Astrocyte (in vitro differentiated cells and primary cell): ENCODE data around the gene KIFC1. TPM values are rescaled to one million over a fixed set of nuclear protein-coding genes. Genes with fewer than 3 reads are reported as not detected.
"Not testable (repeated sequence)": the region's sequence is repeated elsewhere in the genome, so short reads cannot be mapped to it uniquely, and the experiment has no call there.

Experiments used
- DNase-seq: peaks from one replicate; pipeline ENCODE4 v3.0.0-alpha.2; 2010; ENCODE audit warnings: low read depth
- FAIRE-seq: peaks from 2 replicates; lab custom pipeline; 2011; peaks lifted over from hg19 to GRCh38; lab: Jason Lieb, UNC
- H2AFZ ChIP-seq: 2 replicates; pipeline ENCODE4 v1.6.0; 2012; ENCODE audit warnings: low read depth, low read length, inconsistent platforms
- H3K27ac ChIP-seq: 2 replicates; pipeline ENCODE4 v1.5.1; 2011; ENCODE audit warnings: low read depth, low read length, inconsistent platforms
- H3K27me3 ChIP-seq: 2 replicates; pipeline ENCODE4 v1.6.0; 2011; ENCODE audit warnings: low read length, inconsistent platforms; ENCODE audit not compliant: insufficient read depth
- H3K36me3 ChIP-seq: 2 replicates; pipeline ENCODE4 v1.5.1; 2011; ENCODE audit warnings: low read length, inconsistent platforms; ENCODE audit not compliant: insufficient read depth
- H3K4me1 ChIP-seq: 2 replicates; pipeline ENCODE4 v1.5.1; 2011; ENCODE audit warnings: low read length, inconsistent platforms; ENCODE audit not compliant: insufficient read depth
- H3K4me2 ChIP-seq: 2 replicates; pipeline ENCODE4 v1.6.0; 2012; ENCODE audit warnings: low read length, inconsistent platforms
- H3K4me3 ChIP-seq: 2 replicates; pipeline ENCODE4 v1.5.1; 2011; ENCODE audit warnings: low read depth, mild to moderate bottlenecking, low read length, inconsistent platforms; ENCODE audit not compliant: insufficient read depth
- H3K79me2 ChIP-seq: 2 replicates; pipeline ENCODE4 v1.6.0; 2012; ENCODE audit warnings: mild to moderate bottlenecking, low read length, inconsistent platforms; ENCODE audit not compliant: insufficient read depth
- H3K9ac ChIP-seq: 2 replicates; pipeline ENCODE4 v1.6.0; 2012; ENCODE audit warnings: mild to moderate bottlenecking, low read length, inconsistent platforms
- H3K9me3 ChIP-seq: 2 replicates; pipeline ENCODE4 v1.5.1; 2012; ENCODE audit warnings: low read depth, mild to moderate bottlenecking, low read length, inconsistent platforms; ENCODE audit not compliant: insufficient read depth
- H4K20me1 ChIP-seq: 2 replicates; pipeline ENCODE4 v1.6.0; 2012; ENCODE audit warnings: low read length, inconsistent platforms; ENCODE audit not compliant: insufficient read depth
- H3K27ac Mint-ChIP-seq: one replicate; pipeline ENCODE4 v1.8.0; 2021; ENCODE audit warnings: mild to moderate bottlenecking, mixed read lengths; ENCODE audit not compliant: unreplicated experiment
- H3K27me3 Mint-ChIP-seq: one replicate; pipeline ENCODE4 v1.8.0; 2021; ENCODE audit warnings: low read depth, mixed read lengths; ENCODE audit not compliant: unreplicated experiment
- H3K36me3 Mint-ChIP-seq: one replicate; pipeline ENCODE4 v1.8.0; 2021; ENCODE audit warnings: low read depth, mixed read lengths; ENCODE audit not compliant: unreplicated experiment
- H3K4me1 Mint-ChIP-seq: one replicate; pipeline ENCODE4 v1.8.0; 2021; ENCODE audit warnings: low read depth, mixed read lengths; ENCODE audit not compliant: unreplicated experiment
- H3K4me3 Mint-ChIP-seq: one replicate; pipeline ENCODE4 v1.8.0; 2021; ENCODE audit warnings: mild to moderate bottlenecking, moderate library complexity, mixed read lengths; ENCODE audit not compliant: unreplicated experiment
- H3K9me3 Mint-ChIP-seq: one replicate; pipeline ENCODE4 v1.8.0; 2021; ENCODE audit warnings: mild to moderate bottlenecking, mixed read lengths; ENCODE audit not compliant: unreplicated experiment
- EZH2 ChIP-seq: IDR thresholded peaks from 2 replicates; pipeline ENCODE4 v1.6.1; 2012; ENCODE audit warnings: mild to moderate bottlenecking, low read length, inconsistent platforms; ENCODE audit not compliant: insufficient read depth
- total RNA-seq: library from RNA; stranded (reverse); gene quantifications from 2 replicates; pipeline ENCODE4 v1.2.1, GENCODE V29; 2021
- TF ChIP-seq, protein P1 (sequence below): IDR thresholded peaks from 2 replicates; pipeline ENCODE4 v1.5.1; 2011; ENCODE audit warnings: low read depth, mild to moderate bottlenecking, inconsistent platforms, low read length, moderate library complexity; ENCODE audit not compliant: insufficient read depth

KIFC1 gene
- total RNA-seq, 1 donor from 2014 or later = 4.2 TPM

- Histone ChIP-seq H4K20me1 (peaks cover 6% of the 10 kb centered on the region), H3K9me3 (no peaks in the 10 kb centered on the region), H3K79me2 (peaks cover 70% of the 10 kb centered on the region), H2AFZ (no peak overlapping the region), H3K36me3 (peaks cover 9% of the 10 kb centered on the region), H3K4me1 (peaks cover 12% of the 10 kb centered on the region), H3K27ac (no peak overlapping the region), H3K9ac (no peak overlapping the region), H3K27me3 (no peaks in the 10 kb centered on the region), H3K4me3 (no peak overlapping the region), H3K4me2 (no peak overlapping the region)
- Mint-ChIP-seq H3K27ac (no peak overlapping the region), H3K4me1 (peaks cover 3% of the 10 kb centered on the region), H3K9me3 (no peaks in the 10 kb centered on the region), H3K27me3 (no peaks in the 10 kb centered on the region), H3K4me3 (no peak overlapping the region), H3K36me3 (no peaks in the 10 kb centered on the region)
- TF ChIP-seq, protein P1, sequence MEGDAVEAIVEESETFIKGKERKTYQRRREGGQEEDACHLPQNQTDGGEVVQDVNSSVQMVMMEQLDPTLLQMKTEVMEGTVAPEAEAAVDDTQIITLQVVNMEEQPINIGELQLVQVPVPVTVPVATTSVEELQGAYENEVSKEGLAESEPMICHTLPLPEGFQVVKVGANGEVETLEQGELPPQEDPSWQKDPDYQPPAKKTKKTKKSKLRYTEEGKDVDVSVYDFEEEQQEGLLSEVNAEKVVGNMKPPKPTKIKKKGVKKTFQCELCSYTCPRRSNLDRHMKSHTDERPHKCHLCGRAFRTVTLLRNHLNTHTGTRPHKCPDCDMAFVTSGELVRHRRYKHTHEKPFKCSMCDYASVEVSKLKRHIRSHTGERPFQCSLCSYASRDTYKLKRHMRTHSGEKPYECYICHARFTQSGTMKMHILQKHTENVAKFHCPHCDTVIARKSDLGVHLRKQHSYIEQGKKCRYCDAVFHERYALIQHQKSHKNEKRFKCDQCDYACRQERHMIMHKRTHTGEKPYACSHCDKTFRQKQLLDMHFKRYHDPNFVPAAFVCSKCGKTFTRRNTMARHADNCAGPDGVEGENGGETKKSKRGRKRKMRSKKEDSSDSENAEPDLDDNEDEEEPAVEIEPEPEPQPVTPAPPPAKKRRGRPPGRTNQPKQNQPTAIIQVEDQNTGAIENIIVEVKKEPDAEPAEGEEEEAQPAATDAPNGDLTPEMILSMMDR = no peak
- TF ChIP-seq EZH2 = no peak
- no peak for DNase-seq
- no peak for FAIRE-seq
These were observed 5.9 kb downstream of the KIFC1 start for GRCh38 chr6:33397541-33397940.

DNA sequence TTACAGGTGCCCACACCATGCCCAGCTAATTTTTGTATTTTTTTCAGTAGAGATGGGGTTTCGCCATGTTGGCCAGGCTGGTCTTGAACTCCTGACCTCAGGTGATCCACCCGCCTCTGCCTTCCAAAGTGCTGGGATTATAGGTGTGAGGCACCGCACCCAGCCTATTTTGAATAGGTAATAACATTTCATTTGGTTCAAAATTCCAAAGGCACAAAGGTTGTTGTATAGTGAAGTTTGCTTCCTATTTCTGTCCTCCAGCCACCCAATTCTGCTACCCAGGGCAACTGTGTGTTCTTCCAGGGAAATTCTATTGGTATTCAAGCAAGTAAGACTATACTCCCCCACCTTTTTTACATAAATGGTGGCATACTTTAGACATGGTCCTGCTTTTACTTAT is 7.0 kb downstream of the KIFC1 start:
- not testable (repeated sequence) for H3K4me3 ChIP-seq, H3K27ac ChIP-seq, H3K4me2 ChIP-seq, H3K4me1 Mint-ChIP-seq, H3K27ac Mint-ChIP-seq, H3K36me3 Mint-ChIP-seq, FAIRE-seq, H3K4me3 Mint-ChIP-seq, H3K9me3 Mint-ChIP-seq, DNase-seq, H3K27me3 ChIP-seq, H2AFZ ChIP-seq, H3K9ac ChIP-seq, H3K27me3 Mint-ChIP-seq, H3K9me3 ChIP-seq, H3K4me1 ChIP-seq
- H3K36me3 ChIP-seq = peaks cover 17% of the 10 kb centered on the region
- H3K79me2 ChIP-seq = peaks cover 64% of the 10 kb centered on the region
- peaks cover 11% of the 10 kb centered on the region for H4K20me1 ChIP-seq

- H3K27me3 ChIP-seq, H3K27ac Mint-ChIP-seq, H3K9ac ChIP-seq, H3K27me3 Mint-ChIP-seq, H3K4me1 Mint-ChIP-seq, H3K9me3 ChIP-seq, H3K4me3 ChIP-seq, FAIRE-seq, H3K4me3 Mint-ChIP-seq, H3K4me2 ChIP-seq, H3K4me1 ChIP-seq, DNase-seq, H2AFZ ChIP-seq, H3K36me3 Mint-ChIP-seq, H3K9me3 Mint-ChIP-seq, H3K27ac ChIP-seq: not testable (repeated sequence)
- H3K36me3 ChIP-seq = peaks cover 26% of the 10 kb centered on the region
- peaks cover 56% of the 10 kb centered on the region for H3K79me2 ChIP-seq
- H4K20me1 ChIP-seq = peaks cover 13% of the 10 kb centered on the region
These were observed 8.3 kb downstream of the KIFC1 start for GRCh38 chr6:33399881-33400280.

DNA sequence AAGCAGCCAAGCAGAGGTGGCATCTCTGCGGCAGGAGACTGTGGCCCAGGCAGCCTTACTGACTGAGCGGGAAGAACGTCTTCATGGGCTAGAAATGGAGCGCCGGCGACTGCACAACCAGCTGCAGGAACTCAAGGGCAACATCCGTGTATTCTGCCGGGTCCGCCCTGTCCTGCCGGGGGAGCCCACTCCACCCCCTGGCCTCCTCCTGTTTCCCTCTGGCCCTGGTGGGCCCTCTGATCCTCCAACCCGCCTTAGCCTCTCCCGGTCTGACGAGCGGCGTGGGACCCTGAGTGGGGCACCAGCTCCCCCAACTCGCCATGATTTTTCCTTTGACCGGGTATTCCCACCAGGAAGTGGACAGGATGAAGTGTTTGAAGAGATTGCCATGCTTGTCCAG is 13.3 kb downstream of the KIFC1 start:
- H3K27me3 ChIP-seq = no peaks in the 10 kb centered on the region
- Mint-ChIP-seq H3K27me3 (no peaks in the 10 kb centered on the region), H3K27ac (no peak overlapping the region), H3K36me3 (peaks cover 7% of the 10 kb centered on the region), H3K4me1 (no peaks in the 10 kb centered on the region), H3K9me3 (no peaks in the 10 kb centered on the region), H3K4me3 (no peak overlapping the region)
- peaks cover 15% of the 10 kb centered on the region for H3K79me2 ChIP-seq
- no peak for DNase-seq
- peaks cover 7% of the 10 kb centered on the region for H4K20me1 ChIP-seq
- no peaks in the 10 kb centered on the region for H3K9me3 ChIP-seq
- no peak for FAIRE-seq
- no peak overlapping the region for H3K4me3 ChIP-seq
- H2AFZ ChIP-seq = no peak overlapping the region
- no peaks in the 10 kb centered on the region for H3K4me1 ChIP-seq
- peaks cover 17% of the 10 kb centered on the region for H3K36me3 ChIP-seq
- TF ChIP-seq, protein P1 = no peak
- no peak for TF ChIP-seq EZH2
- no peak overlapping the region for H3K27ac ChIP-seq
- H3K9ac ChIP-seq = no peak overlapping the region
- no peak overlapping the region for H3K4me2 ChIP-seq
